WTC11 (cell line): ENCODE data around the gene MEAK7. TPM values are rescaled to one million over a fixed set of nuclear protein-coding genes. Genes with fewer than 3 reads are reported as not detected.

Experiments used
- ATAC-seq: fragments of 200-7000 bp; cut with Tn5 transposase; 2 replicates; pipeline ENCODE4 v1.10.0; 2021; ENCODE audit warnings: mild to moderate bottlenecking, moderate library complexity
- CTCF ChIA-PET: fragments of 300-600 bp; sonication (Branson Sonifier 250); formaldehyde crosslinking; loops from one replicate; lab custom pipeline; 2021; ENCODE audit warnings: antibody characterized with exemption; lab: Charles Lee
- POLR2A ChIA-PET: fragments of 350-600 bp; sonication (Branson Sonifier 250); formaldehyde crosslinking; loops from one replicate; lab custom pipeline; 2021; ENCODE audit warnings: antibody characterized with exemption; lab: Charles Lee
- DNase-seq: peaks from one replicate; pipeline ENCODE4 v3.0.0; 2021; ENCODE audit warnings: low spot score
- H3K27ac Mint-ChIP-seq: 2 replicates; pipeline ENCODE4 v1.8.0; 2021; ENCODE audit warnings: mixed read lengths
- H3K27me3 Mint-ChIP-seq: 2 replicates; pipeline ENCODE4 v1.8.0; 2021; ENCODE audit warnings: low read depth, mild to moderate bottlenecking, moderate library complexity, mixed read lengths
- H3K36me3 Mint-ChIP-seq: 2 replicates; pipeline ENCODE4 v1.8.0; 2021; ENCODE audit warnings: mixed read lengths
- H3K4me1 Mint-ChIP-seq: 2 replicates; pipeline ENCODE4 v1.8.0; 2022; ENCODE audit warnings: mixed read lengths
- H3K4me3 Mint-ChIP-seq: 2 replicates; pipeline ENCODE4 v1.8.0; 2021; ENCODE audit warnings: mild to moderate bottlenecking, moderate library complexity, mixed read lengths
- H3K9me3 Mint-ChIP-seq: 2 replicates; pipeline ENCODE4 v1.8.0; 2021; ENCODE audit warnings: mixed read lengths
- CREM ChIP-seq: sonication (generic); formaldehyde crosslinking; IDR thresholded peaks from 2 replicates; pipeline ENCODE4 v1.8.1; 2022; ENCODE audit warnings: mild to moderate bottlenecking, missing genetic modification reagents, moderate library complexity
- FOXP1 ChIP-seq: sonication (generic); formaldehyde crosslinking; IDR thresholded peaks from 2 replicates; pipeline ENCODE4 v1.8.0; 2022; ENCODE audit warnings: missing genetic modification reagents, mild to moderate bottlenecking, moderate library complexity, borderline replicate concordance
- JUN ChIP-seq: sonication (generic); formaldehyde crosslinking; IDR thresholded peaks from 2 replicates; pipeline ENCODE4 v1.8.0; 2023; ENCODE audit warnings: mild to moderate bottlenecking, missing genetic modification reagents
- KAT7 ChIP-seq: sonication (generic); formaldehyde crosslinking; IDR thresholded peaks from 2 replicates; pipeline ENCODE4 v1.8.1; 2023; ENCODE audit warnings: missing genetic modification reagents, mild to moderate bottlenecking, borderline replicate concordance
- ZNF232 ChIP-seq: sonication (generic); formaldehyde crosslinking; IDR thresholded peaks from 2 replicates; pipeline ENCODE4 v1.8.0; 2022; ENCODE audit warnings: mild to moderate bottlenecking, missing genetic modification reagents
- total RNA-seq: library from RNA; stranded (reverse); gene quantifications from 3 replicates; pipeline ENCODE4 v1.2.3, GENCODE V29; 2021
- TF ChIP-seq, protein P1 (sequence below): fragments of 250-450 bp; sonication (Bioruptor Pico); IDR thresholded peaks from 2 replicates; pipeline ENCODE4 v1.8.0; 2021; ENCODE audit warnings: mild to moderate bottlenecking
- TF ChIP-seq, protein P2 (sequence below): fragments of 250-450 bp; sonication (Bioruptor Pico); conservative IDR thresholded peaks from 2 replicates; pipeline ENCODE4 v1.9.0; 2021; ENCODE audit warnings: mild to moderate bottlenecking
- TF ChIP-seq, protein P3 (sequence below): sonication (generic); formaldehyde crosslinking; IDR thresholded peaks from 2 replicates; pipeline ENCODE4 v1.8.0; 2022; ENCODE audit warnings: mild to moderate bottlenecking, missing genetic modification reagents
- TF ChIP-seq, protein P4 (sequence below): sonication (generic); formaldehyde crosslinking; IDR thresholded peaks from 2 replicates; pipeline ENCODE4 v1.8.0; 2023; ENCODE audit warnings: missing genetic modification reagents, mild to moderate bottlenecking, borderline replicate concordance
- TF ChIP-seq, protein P5 (sequence below): sonication (generic); formaldehyde crosslinking; IDR thresholded peaks from 2 replicates; pipeline ENCODE4 v1.8.1; 2022; ENCODE audit warnings: low read depth, mild to moderate bottlenecking, moderate library complexity, missing genetic modification reagents, borderline replicate concordance
- TF ChIP-seq, protein P6 (sequence below): sonication (generic); formaldehyde crosslinking; IDR thresholded peaks from 2 replicates; pipeline ENCODE4 v1.8.1; 2022; ENCODE audit warnings: low read depth, missing genetic modification reagents, borderline replicate concordance
- TF ChIP-seq, protein P7 (sequence below): sonication (generic); formaldehyde crosslinking; IDR thresholded peaks from 2 replicates; pipeline ENCODE4 v1.8.0; 2022; ENCODE audit warnings: mild to moderate bottlenecking, missing genetic modification reagents
- TF ChIP-seq, protein P8 (sequence below): sonication (generic); formaldehyde crosslinking; IDR thresholded peaks from 2 replicates; pipeline ENCODE4 v1.8.1; 2023; ENCODE audit warnings: mild to moderate bottlenecking, missing genetic modification reagents, moderate library complexity

Gene MEAK7
- total RNA-seq, 1 experiment from 2014 or later, result 14.4 TPM

DNA sequence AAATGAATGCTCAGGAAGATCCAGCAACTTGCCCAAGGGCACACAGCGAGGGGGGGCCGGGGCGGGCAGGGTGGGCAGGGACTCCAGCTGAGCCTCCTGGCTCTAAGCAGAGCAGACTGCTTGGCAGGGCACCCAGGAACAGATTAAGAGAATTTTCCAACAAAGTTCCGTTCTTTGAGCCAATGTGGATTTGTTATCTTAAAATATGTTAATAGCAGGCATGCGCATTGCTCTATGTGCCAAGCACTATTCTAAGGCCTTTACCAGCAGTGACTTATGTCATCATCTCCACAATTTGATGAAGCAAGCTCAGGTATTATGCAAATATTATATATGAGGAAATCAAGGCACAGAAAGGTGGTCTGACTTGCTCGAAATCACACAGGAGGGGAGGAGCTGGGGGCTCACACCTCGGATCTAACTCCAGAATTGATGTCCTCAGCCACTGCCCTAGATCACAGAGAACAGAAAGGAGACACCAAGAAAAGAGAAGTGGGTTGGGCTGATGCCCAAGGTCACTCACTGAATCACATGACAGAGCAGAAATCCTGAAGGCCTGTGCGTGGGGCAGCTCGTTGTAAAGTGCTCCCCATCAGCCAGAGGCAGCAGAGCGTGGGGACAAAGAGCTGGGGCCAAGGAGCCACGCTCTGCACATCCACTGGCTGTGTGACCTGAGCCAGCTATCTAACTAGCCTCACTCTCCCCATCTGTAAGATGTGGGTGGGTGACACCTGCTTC, 23.2 kb upstream of the MEAK7 start:
- H3K27me3 Mint-ChIP-seq, result peaks cover 9% of the 10 kb centered on the region
- H3K36me3 Mint-ChIP-seq, result peaks cover 9% of the 10 kb centered on the region
- TF ChIP-seq, protein P1, sequence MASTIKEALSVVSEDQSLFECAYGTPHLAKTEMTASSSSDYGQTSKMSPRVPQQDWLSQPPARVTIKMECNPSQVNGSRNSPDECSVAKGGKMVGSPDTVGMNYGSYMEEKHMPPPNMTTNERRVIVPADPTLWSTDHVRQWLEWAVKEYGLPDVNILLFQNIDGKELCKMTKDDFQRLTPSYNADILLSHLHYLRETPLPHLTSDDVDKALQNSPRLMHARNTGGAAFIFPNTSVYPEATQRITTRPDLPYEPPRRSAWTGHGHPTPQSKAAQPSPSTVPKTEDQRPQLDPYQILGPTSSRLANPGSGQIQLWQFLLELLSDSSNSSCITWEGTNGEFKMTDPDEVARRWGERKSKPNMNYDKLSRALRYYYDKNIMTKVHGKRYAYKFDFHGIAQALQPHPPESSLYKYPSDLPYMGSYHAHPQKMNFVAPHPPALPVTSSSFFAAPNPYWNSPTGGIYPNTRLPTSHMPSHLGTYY (CRISPR knock-in tag), result no peak
- TF ChIP-seq ZNF232 (CRISPR knock-in tag), result no peak
- TF ChIP-seq, protein P2, sequence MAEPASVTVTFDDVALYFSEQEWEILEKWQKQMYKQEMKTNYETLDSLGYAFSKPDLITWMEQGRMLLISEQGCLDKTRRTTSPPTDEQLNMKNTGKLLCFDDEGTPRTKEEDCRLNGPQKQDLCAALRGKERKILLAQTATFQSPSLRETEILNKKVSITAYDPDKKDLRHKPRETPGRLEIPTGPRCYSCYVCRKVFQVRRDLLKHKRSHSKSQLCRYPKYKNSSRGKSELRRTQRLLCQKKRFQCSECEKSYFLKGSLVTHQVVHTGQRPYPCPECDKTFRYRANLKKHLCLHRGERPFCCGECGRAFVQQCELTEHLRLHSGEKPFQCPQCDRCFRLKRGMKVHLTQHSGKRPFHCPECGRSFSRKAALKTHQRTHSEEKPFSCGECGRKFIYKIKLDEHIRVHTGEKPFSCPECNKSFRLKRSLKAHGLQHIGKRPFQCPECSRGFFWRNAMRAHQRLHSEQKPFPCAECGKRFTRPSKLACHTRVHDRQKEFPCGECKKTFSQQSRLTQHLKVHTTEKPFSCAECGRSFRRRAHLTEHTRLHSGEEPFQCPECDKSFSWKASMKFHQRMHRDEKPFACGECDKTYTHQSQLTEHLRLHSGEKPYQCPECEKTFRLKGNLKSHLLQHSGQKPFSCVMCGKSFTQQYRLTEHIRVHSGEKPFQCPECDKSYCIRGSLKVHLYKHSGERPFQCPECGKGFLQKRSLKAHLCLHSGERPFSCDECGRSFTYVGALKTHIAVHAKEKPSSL, result no peak
- TF ChIP-seq CREM (CRISPR knock-in tag), result no peak
- TF ChIP-seq JUN (CRISPR knock-in tag), result no peak
- TF ChIP-seq, protein P3, sequence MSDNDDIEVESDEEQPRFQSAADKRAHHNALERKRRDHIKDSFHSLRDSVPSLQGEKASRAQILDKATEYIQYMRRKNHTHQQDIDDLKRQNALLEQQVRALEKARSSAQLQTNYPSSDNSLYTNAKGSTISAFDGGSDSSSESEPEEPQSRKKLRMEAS (CRISPR knock-in tag), result no peak
- TF ChIP-seq, protein P4, sequence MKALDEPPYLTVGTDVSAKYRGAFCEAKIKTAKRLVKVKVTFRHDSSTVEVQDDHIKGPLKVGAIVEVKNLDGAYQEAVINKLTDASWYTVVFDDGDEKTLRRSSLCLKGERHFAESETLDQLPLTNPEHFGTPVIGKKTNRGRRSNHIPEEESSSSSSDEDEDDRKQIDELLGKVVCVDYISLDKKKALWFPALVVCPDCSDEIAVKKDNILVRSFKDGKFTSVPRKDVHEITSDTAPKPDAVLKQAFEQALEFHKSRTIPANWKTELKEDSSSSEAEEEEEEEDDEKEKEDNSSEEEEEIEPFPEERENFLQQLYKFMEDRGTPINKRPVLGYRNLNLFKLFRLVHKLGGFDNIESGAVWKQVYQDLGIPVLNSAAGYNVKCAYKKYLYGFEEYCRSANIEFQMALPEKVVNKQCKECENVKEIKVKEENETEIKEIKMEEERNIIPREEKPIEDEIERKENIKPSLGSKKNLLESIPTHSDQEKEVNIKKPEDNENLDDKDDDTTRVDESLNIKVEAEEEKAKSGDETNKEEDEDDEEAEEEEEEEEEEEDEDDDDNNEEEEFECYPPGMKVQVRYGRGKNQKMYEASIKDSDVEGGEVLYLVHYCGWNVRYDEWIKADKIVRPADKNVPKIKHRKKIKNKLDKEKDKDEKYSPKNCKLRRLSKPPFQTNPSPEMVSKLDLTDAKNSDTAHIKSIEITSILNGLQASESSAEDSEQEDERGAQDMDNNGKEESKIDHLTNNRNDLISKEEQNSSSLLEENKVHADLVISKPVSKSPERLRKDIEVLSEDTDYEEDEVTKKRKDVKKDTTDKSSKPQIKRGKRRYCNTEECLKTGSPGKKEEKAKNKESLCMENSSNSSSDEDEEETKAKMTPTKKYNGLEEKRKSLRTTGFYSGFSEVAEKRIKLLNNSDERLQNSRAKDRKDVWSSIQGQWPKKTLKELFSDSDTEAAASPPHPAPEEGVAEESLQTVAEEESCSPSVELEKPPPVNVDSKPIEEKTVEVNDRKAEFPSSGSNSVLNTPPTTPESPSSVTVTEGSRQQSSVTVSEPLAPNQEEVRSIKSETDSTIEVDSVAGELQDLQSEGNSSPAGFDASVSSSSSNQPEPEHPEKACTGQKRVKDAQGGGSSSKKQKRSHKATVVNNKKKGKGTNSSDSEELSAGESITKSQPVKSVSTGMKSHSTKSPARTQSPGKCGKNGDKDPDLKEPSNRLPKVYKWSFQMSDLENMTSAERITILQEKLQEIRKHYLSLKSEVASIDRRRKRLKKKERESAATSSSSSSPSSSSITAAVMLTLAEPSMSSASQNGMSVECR (CRISPR knock-in tag), result no peak
- TF ChIP-seq, protein P5, sequence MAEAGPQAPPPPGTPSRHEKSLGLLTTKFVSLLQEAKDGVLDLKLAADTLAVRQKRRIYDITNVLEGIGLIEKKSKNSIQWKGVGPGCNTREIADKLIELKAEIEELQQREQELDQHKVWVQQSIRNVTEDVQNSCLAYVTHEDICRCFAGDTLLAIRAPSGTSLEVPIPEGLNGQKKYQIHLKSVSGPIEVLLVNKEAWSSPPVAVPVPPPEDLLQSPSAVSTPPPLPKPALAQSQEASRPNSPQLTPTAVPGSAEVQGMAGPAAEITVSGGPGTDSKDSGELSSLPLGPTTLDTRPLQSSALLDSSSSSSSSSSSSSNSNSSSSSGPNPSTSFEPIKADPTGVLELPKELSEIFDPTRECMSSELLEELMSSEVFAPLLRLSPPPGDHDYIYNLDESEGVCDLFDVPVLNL (CRISPR knock-in tag), result no peak
- TF ChIP-seq, protein P6, sequence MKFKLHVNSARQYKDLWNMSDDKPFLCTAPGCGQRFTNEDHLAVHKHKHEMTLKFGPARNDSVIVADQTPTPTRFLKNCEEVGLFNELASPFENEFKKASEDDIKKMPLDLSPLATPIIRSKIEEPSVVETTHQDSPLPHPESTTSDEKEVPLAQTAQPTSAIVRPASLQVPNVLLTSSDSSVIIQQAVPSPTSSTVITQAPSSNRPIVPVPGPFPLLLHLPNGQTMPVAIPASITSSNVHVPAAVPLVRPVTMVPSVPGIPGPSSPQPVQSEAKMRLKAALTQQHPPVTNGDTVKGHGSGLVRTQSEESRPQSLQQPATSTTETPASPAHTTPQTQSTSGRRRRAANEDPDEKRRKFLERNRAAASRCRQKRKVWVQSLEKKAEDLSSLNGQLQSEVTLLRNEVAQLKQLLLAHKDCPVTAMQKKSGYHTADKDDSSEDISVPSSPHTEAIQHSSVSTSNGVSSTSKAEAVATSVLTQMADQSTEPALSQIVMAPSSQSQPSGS (CRISPR knock-in tag), result no peak
- peaks cover 21% of the 10 kb centered on the region for H3K9me3 Mint-ChIP-seq
- no peak overlapping the region for H3K27ac Mint-ChIP-seq
- ChIA-PET CTCF (interaction anchor here (0.5 to 2.3 kb wide), 7 partner anchors 17 to 424 kb away, joined by 3 to 10 read pairs (median 4); no protein-coding TSS in a partner anchor), POLR2A (interaction anchor here (0.6 to 1.4 kb wide), 3 partner anchors 9 to 33 kb away, joined by 3 to 5 read pairs (median 3); no protein-coding TSS in a partner anchor)
- H3K4me1 Mint-ChIP-seq, result peaks cover 31% of the 10 kb centered on the region
- no peak for ATAC-seq
- no peak overlapping the region for H3K4me3 Mint-ChIP-seq
- DNase-seq, result no peak

DNA sequence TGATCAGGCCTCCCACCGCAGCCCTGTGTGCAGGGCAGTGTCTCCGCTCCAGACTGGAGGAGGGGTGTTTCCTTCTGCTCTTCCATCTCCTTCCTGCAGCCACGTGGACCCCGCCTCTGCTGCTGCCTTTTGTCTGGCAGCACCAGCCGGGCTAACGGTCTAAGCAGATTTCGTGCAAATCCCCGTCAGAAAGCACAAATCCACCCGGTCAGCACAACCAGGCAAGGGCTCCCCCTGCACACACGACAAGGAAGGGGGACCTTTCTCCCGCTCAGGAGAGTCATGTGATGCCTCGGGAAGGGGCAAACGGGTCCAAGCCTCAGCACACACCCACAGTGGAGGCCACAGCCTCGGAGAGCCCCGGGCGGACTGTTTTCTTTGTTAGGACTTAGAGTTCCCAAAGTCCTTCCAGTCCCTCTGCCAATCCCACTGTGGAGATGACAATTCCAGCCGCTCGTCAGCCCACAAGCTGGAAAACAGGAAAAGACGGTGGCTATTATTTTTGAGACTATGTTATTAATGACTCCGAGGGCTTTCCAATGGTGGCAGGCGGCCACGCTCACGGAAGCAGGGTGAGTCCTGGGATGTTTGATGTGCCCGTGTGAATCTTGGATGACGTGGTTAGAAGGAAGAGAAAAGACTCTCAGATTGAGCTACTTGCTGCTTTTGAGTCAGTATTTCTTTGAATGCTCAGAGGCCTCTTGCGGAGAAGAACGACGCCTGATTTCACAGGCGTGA, 22.5 kb upstream of the MEAK7 start:
- Mint-ChIP-seq H3K4me3 (no peak overlapping the region), H3K27me3 (peaks cover 9% of the 10 kb centered on the region), H3K36me3 (peaks cover 9% of the 10 kb centered on the region), H3K9me3 (peaks cover 24% of the 10 kb centered on the region), H3K4me1 (peaks cover 24% of the 10 kb centered on the region), H3K27ac (no peak overlapping the region)
- ATAC-seq (peak; percentile 53), DNase-seq (no peak)
- ChIA-PET CTCF (interaction anchor here (0.5 to 1.1 kb wide), 4 partner anchors 21 to 425 kb away, joined by 3 to 8 read pairs (median 4); no protein-coding TSS in a partner anchor), POLR2A (interaction anchor here (0.5 to 1.4 kb wide), 2 partner anchors 8 to 93 kb away, joined by 3 read pairs; no protein-coding TSS in a partner anchor)
- TF ChIP-seq, protein P3 (CRISPR knock-in tag), result peak; percentile 53; the same call in 1 of the 2 replicates
- TF ChIP-seq, protein P6 (CRISPR knock-in tag), result no peak
- TF ChIP-seq KAT7 (CRISPR knock-in tag) (no peak), FOXP1 (peak; percentile 19; the same call in 1 of the 2 replicates)
- TF ChIP-seq, protein P7, sequence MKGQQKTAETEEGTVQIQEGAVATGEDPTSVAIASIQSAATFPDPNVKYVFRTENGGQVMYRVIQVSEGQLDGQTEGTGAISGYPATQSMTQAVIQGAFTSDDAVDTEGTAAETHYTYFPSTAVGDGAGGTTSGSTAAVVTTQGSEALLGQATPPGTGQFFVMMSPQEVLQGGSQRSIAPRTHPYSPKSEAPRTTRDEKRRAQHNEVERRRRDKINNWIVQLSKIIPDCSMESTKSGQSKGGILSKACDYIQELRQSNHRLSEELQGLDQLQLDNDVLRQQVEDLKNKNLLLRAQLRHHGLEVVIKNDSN, result peak; percentile 49; the same call in 1 of the 2 replicates
- TF ChIP-seq, protein P8, sequence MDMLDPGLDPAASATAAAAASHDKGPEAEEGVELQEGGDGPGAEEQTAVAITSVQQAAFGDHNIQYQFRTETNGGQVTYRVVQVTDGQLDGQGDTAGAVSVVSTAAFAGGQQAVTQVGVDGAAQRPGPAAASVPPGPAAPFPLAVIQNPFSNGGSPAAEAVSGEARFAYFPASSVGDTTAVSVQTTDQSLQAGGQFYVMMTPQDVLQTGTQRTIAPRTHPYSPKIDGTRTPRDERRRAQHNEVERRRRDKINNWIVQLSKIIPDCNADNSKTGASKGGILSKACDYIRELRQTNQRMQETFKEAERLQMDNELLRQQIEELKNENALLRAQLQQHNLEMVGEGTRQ (CRISPR knock-in tag), result peak; percentile 77
